ENCODE data around the gene CTPS1. TPM values are rescaled to one million over a fixed set of nuclear protein-coding genes. Genes with fewer than 3 reads are reported as not detected.

The CTPS1 gene
- total RNA-seq, 1 experiment from 2014 or later: 69.9 TPM

GRCh38 chr1:40944326-40944725 is 35.2 kb upstream of the CTPS1 start:
- POLR2A ChIA-PET: interaction anchor here (0.6 to 3.4 kb wide), 12 partner anchors 8 to 824 kb away, joined by 3 to 26 read pairs (median 4); partner anchors contain the start of gene CITED4
- Mint-ChIP-seq H3K27me3 (ENCODE audit: insufficient read depth, unreplicated experiment) (no peaks in the 10 kb centered on the region), H3K36me3 (ENCODE audit: insufficient read depth, unreplicated experiment) (peaks cover 23% of the 10 kb centered on the region), H3K27ac (ENCODE audit: low read depth, unreplicated experiment) (peak overlapping the region; percentile 85), H3K4me1 (ENCODE audit: insufficient read depth, unreplicated experiment) (peaks cover 32% of the 10 kb centered on the region), H3K9me3 (ENCODE audit: unreplicated experiment) (no peaks in the 10 kb centered on the region), H3K4me3 (ENCODE audit: unreplicated experiment) (peak overlapping the region; percentile 31)
- intact Hi-C loops (cut with micrococcal nuclease): loop anchor here (1.0 kb wide), 1 partner anchor 82 kb away; the partner anchor contains the start of gene CITED4
- no peak for TF ChIP-seq CTCF (IDR thresholded peaks at IDR 0.05; ENCODE audit: unreplicated experiment)
- CTCF ChIA-PET: interaction anchor here (0.6 to 17.0 kb wide), 8 partner anchors 9 to 477 kb away, joined by 3 to 609 read pairs (median 4); partner anchors contain the start of gene CITED4
- BruUV-seq (replicated peaks): no TSS peak
- peak; percentile 86 for DNase-seq (ENCODE audit: unreplicated experiment)

- no peaks in the 10 kb centered on the region for H3K27me3 Mint-ChIP-seq (ENCODE audit: insufficient read depth, unreplicated experiment)
- TF ChIP-seq CTCF (IDR thresholded peaks at IDR 0.05; ENCODE audit: unreplicated experiment): no peak
- H3K27ac Mint-ChIP-seq (ENCODE audit: low read depth, unreplicated experiment): peak overlapping the region; percentile 85
- peak; percentile 23 for DNase-seq (ENCODE audit: unreplicated experiment)
- no TSS peak for BruUV-seq (replicated peaks)
- no peaks in the 10 kb centered on the region for H3K9me3 Mint-ChIP-seq (ENCODE audit: unreplicated experiment)
- intact Hi-C loops (cut with micrococcal nuclease): loop anchor here (1.0 kb wide), 1 partner anchor 83 kb away; the partner anchor contains the start of gene CITED4
- H3K36me3 Mint-ChIP-seq (ENCODE audit: insufficient read depth, unreplicated experiment): peaks cover 18% of the 10 kb centered on the region
- ChIA-PET CTCF (interaction anchor here (0.6 to 17.0 kb wide), 8 partner anchors 8 to 476 kb away, joined by 3 to 609 read pairs (median 4); partner anchors contain the start of gene CITED4), POLR2A (interaction anchor here (0.6 to 3.4 kb wide), 11 partner anchors 8 to 204 kb away, joined by 3 to 26 read pairs (median 5); partner anchors contain the start of gene CITED4)
- H3K4me3 Mint-ChIP-seq (ENCODE audit: unreplicated experiment): peak overlapping the region; percentile 31
- peaks cover 26% of the 10 kb centered on the region for H3K4me1 Mint-ChIP-seq (ENCODE audit: insufficient read depth, unreplicated experiment)
Observed at GRCh38 chr1:40944841-40945430, 34.6 kb upstream of the CTPS1 start.

GRCh38 chr1:40945491-40945973 is 34.0 kb upstream of the CTPS1 start:
- intact Hi-C loops (cut with micrococcal nuclease): no loop called here
- Mint-ChIP-seq H3K27me3 (ENCODE audit: insufficient read depth, unreplicated experiment) (no peaks in the 10 kb centered on the region), H3K36me3 (ENCODE audit: insufficient read depth, unreplicated experiment) (peaks cover 18% of the 10 kb centered on the region), H3K27ac (ENCODE audit: low read depth, unreplicated experiment) (peak overlapping the region; percentile 85), H3K4me3 (ENCODE audit: unreplicated experiment) (peak overlapping the region; percentile 3), H3K9me3 (ENCODE audit: unreplicated experiment) (no peaks in the 10 kb centered on the region), H3K4me1 (ENCODE audit: insufficient read depth, unreplicated experiment) (peaks cover 25% of the 10 kb centered on the region)
- no peak for DNase-seq (ENCODE audit: unreplicated experiment)
- no peak for TF ChIP-seq CTCF (IDR thresholded peaks at IDR 0.05; ENCODE audit: unreplicated experiment)
- no TSS peak for BruUV-seq (replicated peaks)
- POLR2A ChIA-PET: interaction anchor here (0.7 to 3.4 kb wide), 3 partner anchors 84 to 203 kb away, joined by 4 to 26 read pairs (median 6); partner anchors contain the start of gene CITED4
- CTCF ChIA-PET: interaction anchor here (0.7 to 17.0 kb wide), 4 partner anchors 17 to 115 kb away, joined by 4 to 609 read pairs (median 4); partner anchors contain the start of gene CITED4
